IMR-90 (cell line): ENCODE measurements around the gene SLC38A9. TPM values are rescaled to one million over a fixed set of nuclear protein-coding genes. Genes with fewer than 3 reads are reported as not detected.

Experiments used
- ATAC-seq: fragments of 200-7000 bp; cut with Tn5 transposase; 2 replicates; pipeline ENCODE4 v1.9.1; 2020; ENCODE audit warnings: low read depth, mild to moderate bottlenecking, moderate library complexity
- BruUV-seq: library from RNA; stranded (reverse); fragments of 400-500 nt; replicated peaks from 2 replicates; lab custom pipeline; 2021; lab: Mats Ljungman, UMichigan
- CTCF ChIA-PET: fragments of 300-600 bp; formaldehyde crosslinking; extraction: SDS; loops from one replicate; lab custom pipeline; 2021; ENCODE audit warnings: antibody characterized with exemption; lab: Yijun Ruan, JAX
- POLR2A ChIA-PET: fragments of 300-600 bp; sonication (Branson Sonifier 250); formaldehyde crosslinking; loops from one replicate; lab custom pipeline; 2022; ENCODE audit warnings: antibody characterized with exemption; ENCODE audit not compliant: unreplicated experiment; lab: Charles Lee
- DNase-seq: peaks from one replicate; pipeline ENCODE4 v3.0.0; 2013
- H2AFZ ChIP-seq: replicated peaks from 2 replicates; pipeline ENCODE3; 2013; ENCODE audit warnings: low read length, mild to moderate bottlenecking; ENCODE audit not compliant: poor library complexity
- H2AK5ac ChIP-seq: 2 replicates; pipeline ENCODE4 v1.6.1; 2013; ENCODE audit warnings: low read depth, low read length, inconsistent platforms
- H2AK9ac ChIP-seq: replicated peaks from 2 replicates; pipeline ENCODE3; 2013; ENCODE audit warnings: mild to moderate bottlenecking, low read depth, low read length, moderate library complexity; ENCODE audit not compliant: poor library complexity
- H2BK120ac ChIP-seq: 2 replicates; pipeline ENCODE4 v1.6.1; 2013; ENCODE audit warnings: low read depth, low read length, inconsistent platforms
- H2BK15ac ChIP-seq: 3 replicates; pipeline ENCODE4 v1.6.1; 2013; ENCODE audit warnings: low read depth, low read length, inconsistent platforms
- H2BK20ac ChIP-seq: 2 replicates; pipeline ENCODE4 v1.6.1; 2013; ENCODE audit warnings: low read depth, mild to moderate bottlenecking, inconsistent platforms, low read length, moderate library complexity
- H2BK5ac ChIP-seq: 2 replicates; pipeline ENCODE4 v1.6.1; 2013; ENCODE audit warnings: mild to moderate bottlenecking, low read depth, low read length, inconsistent platforms; ENCODE audit not compliant: poor library complexity, severe bottlenecking
- H3K14ac ChIP-seq: replicated peaks from 2 replicates; pipeline ENCODE4 v1.6.1; 2013; ENCODE audit warnings: low read depth, low read length, inconsistent platforms
- H3K18ac ChIP-seq: 2 replicates; pipeline ENCODE4 v1.6.1; 2013; ENCODE audit warnings: low read depth, low read length, control low read depth
- H3K23ac ChIP-seq: 2 replicates; pipeline ENCODE4 v1.6.1; 2013; ENCODE audit warnings: low read depth, low read length, inconsistent platforms
- H3K27ac ChIP-seq: 2 replicates; pipeline ENCODE4 v1.5.1; 2013; ENCODE audit warnings: mild to moderate bottlenecking, control low read depth, low read length; ENCODE audit not compliant: insufficient read depth
- H3K27me3 ChIP-seq: 2 replicates; pipeline ENCODE4 v1.6.1; 2013; ENCODE audit warnings: low read length; ENCODE audit not compliant: control insufficient read depth, insufficient read depth
- H3K36me3 ChIP-seq: 2 replicates; pipeline ENCODE4 v1.6.1; 2013; ENCODE audit warnings: low read length, mixed read lengths; ENCODE audit not compliant: control insufficient read depth, insufficient read depth
- H3K4ac ChIP-seq: 2 replicates; pipeline ENCODE4 v1.6.1; 2013; ENCODE audit warnings: low read depth, low read length, inconsistent platforms
- H3K4me1 ChIP-seq: 2 replicates; pipeline ENCODE4 v1.6.1; 2013; ENCODE audit warnings: low read length, mixed read lengths; ENCODE audit not compliant: control insufficient read depth, insufficient read depth
- H3K4me2 ChIP-seq: 2 replicates; pipeline ENCODE4 v1.6.1; 2013; ENCODE audit warnings: low read depth, mild to moderate bottlenecking, control low read depth, low read length, moderate library complexity
- H3K4me3 ChIP-seq: 2 replicates; pipeline ENCODE4 v1.5.1; 2013; ENCODE audit warnings: low read depth, mild to moderate bottlenecking, control low read depth, low read length, moderate library complexity; ENCODE audit not compliant: insufficient read depth
- H3K56ac ChIP-seq: 2 replicates; pipeline ENCODE4 v1.6.1; 2013; ENCODE audit warnings: low read length, inconsistent platforms; ENCODE audit not compliant: insufficient read depth; ENCODE audit errors: extremely low read depth
- H3K79me1 ChIP-seq, 2 experiments: 2 replicates each; pipeline ENCODE4 v1.6.1; 2013; ENCODE audit warnings: low read length in 2 of 2, inconsistent platforms in 1 of 2, low read depth in 1 of 2
- H3K9ac ChIP-seq: 2 replicates; pipeline ENCODE4 v1.6.1; 2013; ENCODE audit warnings: low read depth, low read length, control low read depth
- H3K9me1 ChIP-seq: 2 replicates; pipeline ENCODE4 v1.6.1; 2013; ENCODE audit warnings: low read length, inconsistent platforms; ENCODE audit not compliant: insufficient read depth
- H3K9me3 ChIP-seq: 2 replicates; pipeline ENCODE4 v1.6.1; 2013; ENCODE audit warnings: low read length; ENCODE audit not compliant: control insufficient read depth, insufficient read depth
- H4K20me1 ChIP-seq: 2 replicates; pipeline ENCODE4 v1.6.1; 2013; ENCODE audit warnings: low read length, inconsistent platforms; ENCODE audit not compliant: insufficient read depth
- H4K5ac ChIP-seq: 2 replicates; pipeline ENCODE4 v1.6.1; 2013; ENCODE audit warnings: mild to moderate bottlenecking, low read depth, low read length, control low read depth
- H4K8ac ChIP-seq, 2 experiments: 2 replicates each; pipeline ENCODE4 v1.6.1; 2013; ENCODE audit warnings: low read depth in 2 of 2, low read length in 2 of 2, control low read depth in 1 of 2, inconsistent platforms in 1 of 2
- H4K91ac ChIP-seq: 2 replicates; pipeline ENCODE4 v1.6.1; 2013; ENCODE audit warnings: low read depth, low read length, inconsistent platforms; ENCODE audit not compliant: insufficient read depth
- BHLHE40 ChIP-seq: fragments of 150-350 bp; IDR thresholded peaks from 2 replicates; pipeline ENCODE4 v1.6.1; 2016; ENCODE audit warnings: mild to moderate bottlenecking, low read depth, low read length
- CEBPB ChIP-seq: IDR thresholded peaks from 2 replicates; pipeline ENCODE4 v1.6.1; 2012; ENCODE audit warnings: low read depth, low read length, improper control_type of control experiment
- CHD1 ChIP-seq: IDR thresholded peaks from 2 replicates; pipeline ENCODE4 v1.6.1; 2012; ENCODE audit warnings: low read depth, low read length, improper control_type of control experiment
- FOS ChIP-seq: fragments of 150-350 bp; IDR thresholded peaks from 2 replicates; pipeline ENCODE4 v1.6.1; 2016; ENCODE audit warnings: low read depth, low read length
- MAFK ChIP-seq: IDR thresholded peaks from 2 replicates; pipeline ENCODE4 v1.6.1; 2012; ENCODE audit warnings: low read depth, low read length, improper control_type of control experiment
- MAZ ChIP-seq: IDR thresholded peaks from 2 replicates; pipeline ENCODE4 v1.6.1; 2012; ENCODE audit warnings: low read depth, mild to moderate bottlenecking, low read length, improper control_type of control experiment, moderate library complexity, borderline replicate concordance
- MXI1 ChIP-seq: IDR thresholded peaks from 2 replicates; pipeline ENCODE4 v1.6.1; 2012; ENCODE audit warnings: low read depth, mild to moderate bottlenecking, low read length, moderate library complexity, borderline replicate concordance
- NFE2L2 ChIP-seq: fragments of 150-350 bp; IDR thresholded peaks from 2 replicates; pipeline ENCODE4 v1.6.1; 2016; ENCODE audit warnings: low read depth, mild to moderate bottlenecking, low read length
- POLR2A ChIP-seq: IDR thresholded peaks from 2 replicates; pipeline ENCODE4 v1.6.1; 2012; ENCODE audit warnings: mild to moderate bottlenecking, low read depth, low read length
- RAD21 ChIP-seq: IDR thresholded peaks from 2 replicates; pipeline ENCODE4 v1.6.1; 2012; ENCODE audit warnings: low read length, improper control_type of control experiment
- RCOR1 ChIP-seq: IDR thresholded peaks from 2 replicates; pipeline ENCODE4 v1.6.1; 2012; ENCODE audit warnings: mild to moderate bottlenecking, low read length, improper control_type of control experiment; ENCODE audit not compliant: insufficient replicate concordance
- RFX5 ChIP-seq: IDR thresholded peaks from 2 replicates; pipeline ENCODE4 v1.8.0; 2012; ENCODE audit warnings: low read depth, mild to moderate bottlenecking, low read length, moderate library complexity
- SMC3 ChIP-seq: fragments of 150-350 bp; IDR thresholded peaks from 2 replicates; pipeline ENCODE4 v1.6.1; 2016; ENCODE audit warnings: low read depth, mild to moderate bottlenecking, antibody characterized with exemption, low read length, moderate library complexity
- dilution Hi-C: fragments of 300-500 bp; cut with HindIII; formaldehyde crosslinking; loops from one replicate; pipeline ENCODE4 v1.14.3; 2018; ENCODE audit warnings: low sequenced_read_pairs; ENCODE audit not compliant: unreplicated experiment
- in situ Hi-C: fragments of 300-500 bp; cut with MboI; formaldehyde crosslinking; loops from 3 replicates; pipeline ENCODE4 v1.14.3; 2019; ENCODE audit warnings: low sequenced_read_pairs, inconsistent platforms, mixed read lengths
- intact Hi-C: fragments of 100-400 bp; cut with micrococcal nuclease; formaldehyde crosslinking; loops from 2 replicates; pipeline ENCODE4 v1.10.0; 2022
- polyA plus RNA-seq, 3 experiments: library from polyadenylated mRNA; depleted of rRNA; stranded (reverse); fragments of >200 nt; gene quantifications; 2 replicates each; pipeline ENCODE4 v1.2.3, GENCODE V29; 2012; ENCODE audit warnings: low replicate concordance in 1 of 3
- total RNA-seq: library from RNA; depleted of rRNA; stranded (reverse); fragments of >200 nt; gene quantifications from 2 replicates; pipeline ENCODE4 v1.2.3, GENCODE V29; 2012
- TF ChIP-seq, protein P1 (sequence below): fragments of 150-350 bp; IDR thresholded peaks from 2 replicates; pipeline ENCODE4 v1.6.1; 2016; ENCODE audit warnings: low read depth, mild to moderate bottlenecking, low read length, moderate library complexity, borderline replicate concordance
- TF ChIP-seq, protein P2 (sequence below): conservative IDR thresholded peaks from 2 replicates; pipeline ENCODE4 v1.5.1; 2012; ENCODE audit warnings: mild to moderate bottlenecking, low read depth, low read length, improper control_type of control experiment
- TF ChIP-seq, protein P3 (sequence below): fragments of 150-350 bp; IDR thresholded peaks from 2 replicates; pipeline ENCODE4 v1.6.1; 2017; ENCODE audit warnings: mild to moderate bottlenecking, antibody characterized with exemption, low read length, low read depth

Gene SLC38A9
- total and polyA plus RNA-seq, 2 of the 4 experiments (the other 2 are of a cell fraction): 10.5 to 24.2 TPM

DNA sequence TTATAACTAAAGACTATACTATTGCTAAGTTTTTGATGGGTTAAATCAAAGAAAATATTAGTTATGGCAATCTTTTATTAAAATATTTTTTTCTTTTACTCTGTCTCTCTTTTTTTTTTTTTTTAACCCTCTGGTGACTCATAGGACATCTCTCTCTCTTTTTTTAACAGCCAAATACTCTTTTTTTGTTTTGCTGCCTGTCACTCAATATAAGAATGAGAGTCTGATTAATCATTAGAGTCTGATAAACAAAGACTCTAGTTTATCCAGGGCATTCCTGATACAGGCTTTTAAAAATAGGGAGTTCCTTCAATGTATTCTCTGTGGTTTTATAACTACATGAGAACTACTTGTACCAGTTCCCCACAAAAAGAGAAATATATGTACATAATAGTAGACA is 77.3 kb downstream of the SLC38A9 start:
- H3K27ac ChIP-seq: no peak overlapping the region
- no peak overlapping the region for H4K8ac ChIP-seq
- H3K14ac ChIP-seq: no peak overlapping the region
- dilution Hi-C loops (no loop called here), in situ Hi-C loops (no loop called here), intact Hi-C loops (no loop called here)
- H3K4ac ChIP-seq: no peak overlapping the region
- no peaks in the 10 kb centered on the region for H3K36me3 ChIP-seq
- peaks cover 6% of the 10 kb centered on the region for H3K4me1 ChIP-seq
- H2AK9ac ChIP-seq: no peak overlapping the region
- no peak for TF ChIP-seq MAZ
- no peak for TF ChIP-seq RFX5
- TF ChIP-seq CEBPB: no peak
- TF ChIP-seq FOS: no peak
- no peak for TF ChIP-seq NFE2L2
- TF ChIP-seq SMC3: no peak
- TF ChIP-seq MAFK: no peak
- TF ChIP-seq, protein P1, sequence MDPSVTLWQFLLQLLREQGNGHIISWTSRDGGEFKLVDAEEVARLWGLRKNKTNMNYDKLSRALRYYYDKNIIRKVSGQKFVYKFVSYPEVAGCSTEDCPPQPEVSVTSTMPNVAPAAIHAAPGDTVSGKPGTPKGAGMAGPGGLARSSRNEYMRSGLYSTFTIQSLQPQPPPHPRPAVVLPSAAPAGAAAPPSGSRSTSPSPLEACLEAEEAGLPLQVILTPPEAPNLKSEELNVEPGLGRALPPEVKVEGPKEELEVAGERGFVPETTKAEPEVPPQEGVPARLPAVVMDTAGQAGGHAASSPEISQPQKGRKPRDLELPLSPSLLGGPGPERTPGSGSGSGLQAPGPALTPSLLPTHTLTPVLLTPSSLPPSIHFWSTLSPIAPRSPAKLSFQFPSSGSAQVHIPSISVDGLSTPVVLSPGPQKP: no peak
- TF ChIP-seq, protein P2, sequence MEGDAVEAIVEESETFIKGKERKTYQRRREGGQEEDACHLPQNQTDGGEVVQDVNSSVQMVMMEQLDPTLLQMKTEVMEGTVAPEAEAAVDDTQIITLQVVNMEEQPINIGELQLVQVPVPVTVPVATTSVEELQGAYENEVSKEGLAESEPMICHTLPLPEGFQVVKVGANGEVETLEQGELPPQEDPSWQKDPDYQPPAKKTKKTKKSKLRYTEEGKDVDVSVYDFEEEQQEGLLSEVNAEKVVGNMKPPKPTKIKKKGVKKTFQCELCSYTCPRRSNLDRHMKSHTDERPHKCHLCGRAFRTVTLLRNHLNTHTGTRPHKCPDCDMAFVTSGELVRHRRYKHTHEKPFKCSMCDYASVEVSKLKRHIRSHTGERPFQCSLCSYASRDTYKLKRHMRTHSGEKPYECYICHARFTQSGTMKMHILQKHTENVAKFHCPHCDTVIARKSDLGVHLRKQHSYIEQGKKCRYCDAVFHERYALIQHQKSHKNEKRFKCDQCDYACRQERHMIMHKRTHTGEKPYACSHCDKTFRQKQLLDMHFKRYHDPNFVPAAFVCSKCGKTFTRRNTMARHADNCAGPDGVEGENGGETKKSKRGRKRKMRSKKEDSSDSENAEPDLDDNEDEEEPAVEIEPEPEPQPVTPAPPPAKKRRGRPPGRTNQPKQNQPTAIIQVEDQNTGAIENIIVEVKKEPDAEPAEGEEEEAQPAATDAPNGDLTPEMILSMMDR: no peak
- TF ChIP-seq, protein P3, sequence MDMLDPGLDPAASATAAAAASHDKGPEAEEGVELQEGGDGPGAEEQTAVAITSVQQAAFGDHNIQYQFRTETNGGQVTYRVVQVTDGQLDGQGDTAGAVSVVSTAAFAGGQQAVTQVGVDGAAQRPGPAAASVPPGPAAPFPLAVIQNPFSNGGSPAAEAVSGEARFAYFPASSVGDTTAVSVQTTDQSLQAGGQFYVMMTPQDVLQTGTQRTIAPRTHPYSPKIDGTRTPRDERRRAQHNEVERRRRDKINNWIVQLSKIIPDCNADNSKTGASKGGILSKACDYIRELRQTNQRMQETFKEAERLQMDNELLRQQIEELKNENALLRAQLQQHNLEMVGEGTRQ: no peak
- TF ChIP-seq RCOR1: no peak
- TF ChIP-seq MXI1: no peak
- no peak for TF ChIP-seq RAD21
- no peak for TF ChIP-seq BHLHE40
- TF ChIP-seq POLR2A: no peak
- TF ChIP-seq CHD1: no peak
- no peak overlapping the region for H2BK15ac ChIP-seq
- no peak overlapping the region for H3K4me3 ChIP-seq
- H3K27me3 ChIP-seq: no peaks in the 10 kb centered on the region
- no peaks in the 10 kb centered on the region for H3K9me3 ChIP-seq
- H3K56ac ChIP-seq: no peak overlapping the region
- H3K23ac ChIP-seq: no peak overlapping the region
- ChIA-PET CTCF (no interaction called here), POLR2A (no interaction called here)
- H3K4me2 ChIP-seq: no peak overlapping the region
- H2BK120ac ChIP-seq: no peak overlapping the region
- no peak overlapping the region for H2BK5ac ChIP-seq
- ATAC-seq (no peak), DNase-seq (no peak)
- no peak overlapping the region for H3K9ac ChIP-seq
- H2AK5ac ChIP-seq: no peak overlapping the region
- H3K79me1 ChIP-seq: peaks cover 0 to 3% of the 10 kb centered on the region in 2 experiments; a peak in 1 of 4 replicates
- no peak overlapping the region for H4K91ac ChIP-seq
- H3K9me1 ChIP-seq: peaks cover 3% of the 10 kb centered on the region
- H4K5ac ChIP-seq: no peak overlapping the region
- no TSS peak for BruUV-seq
- no peak overlapping the region for H2AFZ ChIP-seq
- H4K20me1 ChIP-seq: no peaks in the 10 kb centered on the region
- no peak overlapping the region for H2BK20ac ChIP-seq
- H3K18ac ChIP-seq: no peak overlapping the region
